Right cardiac atrium (tissue), 5 donors: ENCODE results near the gene PDK4. TPM values are rescaled to one million over a fixed set of nuclear protein-coding genes. Genes with fewer than 3 reads are reported as not detected.
"Not testable (repeated sequence)": the region's sequence is repeated elsewhere in the genome, so short reads cannot be mapped to it uniquely, and the experiment has no call there.

Source experiments
- ATAC-seq, 2 donors: fragments of 200-7000 bp; cut with Tn5 transposase; one replicate each; pipeline versions ENCODE4 v1.8.0 to v1.9.1; 2020; ENCODE audit warnings: moderate library complexity in 2 of 2, mild to moderate bottlenecking in 1 of 2
- DNase-seq, 3 donors: peaks; one replicate each; pipeline ENCODE4 v3.0.0-alpha.2; 2020
- H3K27ac ChIP-seq: one replicate; pipeline ENCODE4 v1.5.1; 2013; ENCODE audit warnings: mild to moderate bottlenecking, low read length, control low read depth, moderate library complexity
- H3K27me3 ChIP-seq: one replicate; pipeline ENCODE4 v1.6.1; 2013; ENCODE audit not compliant: control insufficient read depth, insufficient read depth
- H3K4me1 ChIP-seq: one replicate; pipeline ENCODE4 v1.6.1; 2013; ENCODE audit warnings: low read length; ENCODE audit not compliant: control insufficient read depth, insufficient read depth
- H3K4me3 ChIP-seq: one replicate; pipeline ENCODE4 v1.5.1; 2013; ENCODE audit warnings: low read length, control low read depth
- H3K9me3 ChIP-seq: one replicate; pipeline ENCODE4 v1.6.1; 2013; ENCODE audit warnings: low read length; ENCODE audit not compliant: control insufficient read depth
- WGBS: extraction: QIAGEN DNeasy Blood & Tissue Kit; methylation state at CpG from one replicate; pipeline ENCODE4 v1.1.7; 2013; 5-methylcytosine and 5-hydroxymethylcytosine counted together
- intact Hi-C, 4 donors: fragments of 100-400 bp; cut with DNase I; formaldehyde crosslinking; loops; one replicate each; pipeline versions ENCODE4 v1.11.0 to v1.14.0; 2022 to 2023
- polyA plus RNA-seq: library from polyadenylated mRNA; stranded (reverse); fragments of 200-250 nt; gene quantifications from one replicate; pipeline ENCODE4 v1.2.3, GENCODE V29; 2013
- total RNA-seq, 4 donors: library from RNA; stranded (reverse); fragmentation: NEBNext Ultra II Directional; extraction: Animal tissue kit (Norgen Biotek cat#: 25700); gene quantifications; one replicate each; pipeline ENCODE4 v1.2.1, GENCODE V29; 2021
- donor health status: healthy with polysubstance abuse.
- donor health status: DM: no; HTN: yes; CAD: no.
- donor health status: DM: no; HTN: no; CAD: no.
- donor health status: DM: no; HTN: yes; CAD: no; lungs with severe emphysema.
- donor health status: DM: yes; HTN: yes; CAD: no.

PDK4 gene
- total and polyA plus RNA-seq, 5 donors = 53.0 to 842 (median 121) TPM

- Histone ChIP-seq H3K9me3 (no peaks in the 10 kb centered on the region), H3K27ac (no peak overlapping the region), H3K4me3 (no peak overlapping the region), H3K27me3 (no peaks in the 10 kb centered on the region), H3K4me1 (no peaks in the 10 kb centered on the region)
- WGBS = 84% methylated on average over 2 of the region's 2 CpGs
- DNase-seq = no peak
- no peak for ATAC-seq
- intact Hi-C loops = no loop called here
Observed at GRCh38 chr7:95569720-95570119, 26.6 kb downstream of the PDK4 start.

GRCh38 chr7:95560674-95561073 is 35.6 kb downstream of the PDK4 start:
- Histone ChIP-seq H3K27ac (no peak overlapping the region), H3K9me3 (no peaks in the 10 kb centered on the region), H3K27me3 (no peaks in the 10 kb centered on the region), H3K4me3 (no peak overlapping the region), H3K4me1 (no peaks in the 10 kb centered on the region)
- ATAC-seq (no peak), DNase-seq (no peak)
- intact Hi-C loops = no loop called here
- 88% methylated on average over 2 of the region's 2 CpGs for WGBS

GRCh38 chr7:95558864-95559263 is 37.5 kb downstream of the PDK4 start:
- H3K27ac ChIP-seq = no peak overlapping the region
- peaks cover 1% of the 10 kb centered on the region for H3K4me1 ChIP-seq
- 71% methylated on average over 3 of the region's 3 CpGs for WGBS
- H3K27me3 ChIP-seq = no peaks in the 10 kb centered on the region
- no peak for DNase-seq
- ATAC-seq = no peak
- intact Hi-C loops = no loop called here
- H3K4me3 ChIP-seq = no peak overlapping the region
- H3K9me3 ChIP-seq = no peaks in the 10 kb centered on the region

GRCh38 chr7:95556777-95557176 is 39.5 kb downstream of the PDK4 start:
- no peak overlapping the region for H3K27ac ChIP-seq
- WGBS = 85% methylated on average over 2 of the region's 2 CpGs
- DNase-seq (no peak), ATAC-seq (no peak)
- intact Hi-C loops = no loop called here
- H3K9me3 ChIP-seq = no peaks in the 10 kb centered on the region
- peaks cover 1% of the 10 kb centered on the region for H3K4me1 ChIP-seq
- H3K27me3 ChIP-seq = no peaks in the 10 kb centered on the region
- no peak overlapping the region for H3K4me3 ChIP-seq

GRCh38 chr7:95553939-95554338 is 42.4 kb downstream of the PDK4 start:
- WGBS = 82% methylated on average over 2 of the region's 2 CpGs
- no peak overlapping the region for H3K27ac ChIP-seq
- H3K27me3 ChIP-seq = no peaks in the 10 kb centered on the region
- no peak overlapping the region for H3K4me3 ChIP-seq
- no peaks in the 10 kb centered on the region for H3K9me3 ChIP-seq
- ATAC-seq (no peak), DNase-seq (no peak)
- H3K4me1 ChIP-seq = peaks cover 9% of the 10 kb centered on the region
- intact Hi-C loops = loop anchor here in 1 of 4 donors (5.0 kb wide), 1 partner anchor 33 kb away; no protein-coding TSS in a partner anchor

GRCh38 chr7:95552010-95552926 is 44.0 kb downstream of the PDK4 start:
- intact Hi-C loops = loop anchor here in 1 of 4 donors (5.0 kb wide), 1 partner anchor 35 kb away; no protein-coding TSS in a partner anchor
- not testable (repeated sequence) for H3K9me3 ChIP-seq, H3K27me3 ChIP-seq, H3K27ac ChIP-seq, H3K4me3 ChIP-seq, DNase-seq, H3K4me1 ChIP-seq, ATAC-seq
- 79% methylated on average over 25 of the region's 45 CpGs for WGBS

GRCh38 chr7:95550546-95550945 is 45.8 kb downstream of the PDK4 start:
- Histone ChIP-seq H3K4me3 (peak overlapping the region; percentile 44), H3K27me3 (no peaks in the 10 kb centered on the region), H3K9me3 (no peaks in the 10 kb centered on the region), H3K27ac (peak overlapping the region; percentile 100), H3K4me1 (peaks cover 11% of the 10 kb centered on the region)
- WGBS = 20% methylated on average over 4 of the region's 4 CpGs
- ATAC-seq = peak; percentile 1
- no peak for DNase-seq
- intact Hi-C loops = loop anchor here in 1 of 4 donors (5.0 kb wide), 1 partner anchor 37 kb away; no protein-coding TSS in a partner anchor

GRCh38 chr7:95549818-95550529 is 46.3 kb downstream of the PDK4 start:
- peak; percentile 97 to 98 for ATAC-seq
- Histone ChIP-seq H3K4me3 (peak overlapping the region; percentile 44), H3K27me3 (no peaks in the 10 kb centered on the region), H3K27ac (peak overlapping the region; percentile 100), H3K4me1 (peaks cover 11% of the 10 kb centered on the region), H3K9me3 (no peaks in the 10 kb centered on the region)
- peak; percentile 89 to 96 (median 92) for DNase-seq
- WGBS = 7% methylated on average over 6 of the region's 6 CpGs
- intact Hi-C loops = loop anchor here in 3 of 4 donors (5.0 kb wide), 4 partner anchors 37 to 132 kb away; partner anchors contain the start of gene PDK4 (in 2 of the 3)

GRCh38 chr7:95547361-95548348 is 48.7 kb downstream of the PDK4 start:
- ATAC-seq (no peak), DNase-seq (no peak)
- H3K27ac ChIP-seq = peak overlapping the region; percentile 74
- peaks cover 10% of the 10 kb centered on the region for H3K4me1 ChIP-seq
- no peaks in the 10 kb centered on the region for H3K9me3 ChIP-seq
- WGBS = 37% methylated on average over 6 of the region's 6 CpGs
- intact Hi-C loops = loop anchor here in 3 of 4 donors (5.0 kb wide), 3 partner anchors 45 to 135 kb away; partner anchors contain the start of gene PDK4 (in 2 of the 3)
- no peaks in the 10 kb centered on the region for H3K27me3 ChIP-seq
- no peak overlapping the region for H3K4me3 ChIP-seq

GRCh38 chr7:95546647-95547046 is 49.7 kb downstream of the PDK4 start:
- H3K27ac ChIP-seq = peak overlapping the region; percentile 53
- DNase-seq (no peak), ATAC-seq (no peak)
- H3K9me3 ChIP-seq = no peaks in the 10 kb centered on the region
- H3K27me3 ChIP-seq = no peaks in the 10 kb centered on the region
- H3K4me1 ChIP-seq = peaks cover 9% of the 10 kb centered on the region
- 63% methylated on average over 4 of the region's 4 CpGs for WGBS
- intact Hi-C loops = loop anchor here in 3 of 4 donors (5.0 kb wide), 3 partner anchors 46 to 136 kb away; partner anchors contain the start of gene PDK4 (in 2 of the 3)
- H3K4me3 ChIP-seq = no peak overlapping the region
